Stimulated activated CD4-positive, alpha-beta T cell treated with anti-CD3 and anti-CD28 coated beads, TNF-alpha, amount 100 ng/mL, for 1 hour (primary cell): ENCODE results near the gene WDR31.
A peak's percentile ranks its signal among the peaks of the same experiment; 100 is the strongest.
"Not testable (repeated sequence)": the region's sequence is repeated elsewhere in the genome, so short reads cannot be mapped to it uniquely, and the experiment has no call there.

Experiments
- DNase-seq, 3 donors: peaks; one replicate each; pipeline ENCODE4 v3.0.0-alpha.2; 2020; ENCODE audit warnings: low read depth in 3 of 3, low spot score in 1 of 3

The WDR31 gene

GRCh38 chr9:113340011-113340699 is at the start of gene WDR31:
Gene WDR31, minus strand, starts transcription at chr9:113340275. Its CDS starts 8,253 bp downstream, at chr9:113332022.
- DNase-seq = peak; percentile 38 to 79 (median 68)

- DNase-seq = no peak
These were observed 49.4 kb upstream of the WDR31 start for GRCh38 chr9:113389451-113389850.

- DNase-seq = no peak
These were observed 48.8 kb upstream of the WDR31 start for GRCh38 chr9:113388833-113389232.

GRCh38 chr9:113387560-113388230 is 47.6 kb upstream of the WDR31 start:
- no peak for DNase-seq

- DNase-seq = no peak
These were observed 46.7 kb upstream of the WDR31 start for GRCh38 chr9:113386571-113387393.

- DNase-seq = no peak
These were observed 41.9 kb upstream of the WDR31 start for GRCh38 chr9:113381909-113382411.

GRCh38 chr9:113381441-113381840 is 41.4 kb upstream of the WDR31 start:
- DNase-seq = not testable (repeated sequence)

GRCh38 chr9:113380869-113381378 is 40.8 kb upstream of the WDR31 start:
- DNase-seq = no peak

GRCh38 chr9:113379829-113380210 is 39.7 kb upstream of the WDR31 start:
- DNase-seq = not testable (repeated sequence)

GRCh38 chr9:113379094-113379828 is 39.2 kb upstream of the WDR31 start:
- not testable (repeated sequence) for DNase-seq

- peak; percentile 25 to 75 (median 66) for DNase-seq
These were observed 36.8 kb upstream of the WDR31 start, which contains the start of gene HDHD3 for GRCh38 chr9:113376634-113377567. Gene HDHD3, minus strand, starts transcription at chr9:113376986. Its CDS starts 2,632 bp downstream, at chr9:113374354.

- DNase-seq = no peak
These were observed 35.3 kb upstream of the WDR31 start for GRCh38 chr9:113375057-113376023.

- no peak for DNase-seq
These were observed 33.8 kb upstream of the WDR31 start for GRCh38 chr9:113373676-113374392.

GRCh38 chr9:113373256-113373655 is 33.2 kb upstream of the WDR31 start:
- DNase-seq = no peak

- no peak for DNase-seq
These were observed 32.0 kb upstream of the WDR31 start for GRCh38 chr9:113372059-113372458.

- no peak for DNase-seq
These were observed 30.8 kb upstream of the WDR31 start for GRCh38 chr9:113370806-113371325.

GRCh38 chr9:113369855-113370140 is 29.7 kb upstream of the WDR31 start:
- no peak for DNase-seq
